Kidney epithelial cell (primary cell): Measurements from ENCODE around the gene MRPL20. TPM values are rescaled to one million over a fixed set of nuclear protein-coding genes. Genes with fewer than 3 reads are reported as not detected.
"Not testable (repeated sequence)": the region's sequence is repeated elsewhere in the genome, so short reads cannot be mapped to it uniquely, and the experiment has no call there.

Experiments
- DNase-seq: peaks from one replicate; pipeline ENCODE4 v3.0.0-alpha.2; 2010; ENCODE audit warnings: low read depth
- H3K27me3 ChIP-seq: 2 replicates; pipeline ENCODE4 v1.6.0; 2011; ENCODE audit warnings: low read length; ENCODE audit not compliant: control insufficient read depth, insufficient read depth
- H3K36me3 ChIP-seq: 2 replicates; pipeline ENCODE4 v1.5.1; 2011; ENCODE audit warnings: low read length; ENCODE audit not compliant: control insufficient read depth, insufficient read depth
- H3K4me3 ChIP-seq: 2 replicates; pipeline ENCODE4 v1.5.1; 2011; ENCODE audit warnings: low read depth, mild to moderate bottlenecking, control low read depth, low read length
- total RNA-seq: library from RNA; depleted of rRNA; stranded (reverse); fragments of >200 nt; gene quantifications from 2 replicates; pipeline ENCODE4 v1.2.3, GENCODE V29; 2015
- TF ChIP-seq, protein P1 (sequence below): IDR thresholded peaks from 2 replicates; pipeline ENCODE4 v1.5.1; 2011; ENCODE audit warnings: mild to moderate bottlenecking, moderate library complexity, low read length, control low read depth, inconsistent platforms; ENCODE audit not compliant: insufficient read depth, poor library complexity, severe bottlenecking

MRPL20 gene
- total RNA-seq, 1 donor from 2014 or later, result 159 TPM

DNA sequence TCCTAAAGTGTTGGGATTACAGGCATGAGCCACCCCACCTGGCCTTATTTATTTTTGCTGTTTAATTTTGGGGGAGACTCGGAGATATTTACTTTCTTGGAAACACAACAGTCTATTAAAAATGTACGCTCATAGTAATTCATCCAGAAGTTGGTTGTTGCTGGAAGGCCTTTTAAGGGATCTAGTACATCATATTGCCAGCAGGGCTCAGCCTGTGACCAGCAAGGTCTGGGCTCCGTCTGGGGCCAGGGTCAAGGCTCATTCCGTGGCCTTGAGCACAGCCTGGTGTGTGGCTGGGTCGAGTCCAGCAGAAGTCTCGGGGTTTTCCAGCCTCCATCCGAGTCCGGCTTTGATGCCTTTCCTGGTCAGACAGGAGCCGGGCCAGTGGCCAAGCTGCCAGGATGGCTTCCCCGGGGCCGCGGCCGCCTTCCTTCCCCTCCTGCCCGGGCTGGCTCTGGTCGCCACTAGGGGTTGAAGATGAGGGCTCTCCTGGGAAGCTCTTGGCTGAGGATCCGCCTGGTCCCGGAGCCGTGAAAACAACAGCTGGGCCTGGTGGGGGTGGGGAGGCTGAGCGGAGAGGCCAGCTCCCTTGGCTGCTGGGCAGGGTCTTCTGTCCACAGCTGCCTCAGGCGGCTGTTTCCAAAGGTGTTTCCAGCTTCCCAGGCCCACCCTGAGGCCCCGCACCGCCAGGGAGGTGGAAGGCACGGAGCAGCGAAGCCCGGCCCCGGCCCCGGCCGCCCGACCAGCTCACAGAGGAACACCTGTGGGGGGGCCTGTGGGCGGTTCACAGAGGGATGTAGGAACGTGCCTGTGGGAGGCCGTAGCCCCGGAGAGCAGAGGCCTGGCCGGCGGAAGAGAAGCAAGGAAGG, 23.3 kb upstream of the MRPL20 start:
- no peak for DNase-seq

DNA sequence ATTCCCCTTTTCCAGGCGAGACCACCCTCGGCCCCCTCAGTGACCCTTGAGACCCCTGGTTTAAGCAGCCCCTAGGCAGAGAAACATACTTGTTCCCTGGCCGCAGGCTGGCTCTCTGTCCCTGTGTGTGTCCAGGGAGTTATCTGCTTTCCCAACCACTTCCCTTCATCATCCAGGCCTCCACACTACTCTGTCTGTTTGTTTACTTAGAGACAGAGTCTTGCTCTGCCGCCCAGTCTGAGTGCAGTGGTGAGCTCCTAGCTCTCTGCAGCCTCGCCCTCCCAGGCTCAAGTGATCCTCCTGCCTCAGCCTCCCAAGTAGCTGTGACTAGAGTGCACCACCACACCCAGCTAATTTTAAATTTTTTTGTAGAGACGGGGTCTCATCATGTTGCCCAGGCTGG, 22.6 kb upstream of the MRPL20 start:
- Histone ChIP-seq H3K4me3 (no peak overlapping the region), H3K27me3 (peaks cover 4% of the 10 kb centered on the region), H3K36me3 (no peaks in the 10 kb centered on the region)
- TF ChIP-seq, protein P1, sequence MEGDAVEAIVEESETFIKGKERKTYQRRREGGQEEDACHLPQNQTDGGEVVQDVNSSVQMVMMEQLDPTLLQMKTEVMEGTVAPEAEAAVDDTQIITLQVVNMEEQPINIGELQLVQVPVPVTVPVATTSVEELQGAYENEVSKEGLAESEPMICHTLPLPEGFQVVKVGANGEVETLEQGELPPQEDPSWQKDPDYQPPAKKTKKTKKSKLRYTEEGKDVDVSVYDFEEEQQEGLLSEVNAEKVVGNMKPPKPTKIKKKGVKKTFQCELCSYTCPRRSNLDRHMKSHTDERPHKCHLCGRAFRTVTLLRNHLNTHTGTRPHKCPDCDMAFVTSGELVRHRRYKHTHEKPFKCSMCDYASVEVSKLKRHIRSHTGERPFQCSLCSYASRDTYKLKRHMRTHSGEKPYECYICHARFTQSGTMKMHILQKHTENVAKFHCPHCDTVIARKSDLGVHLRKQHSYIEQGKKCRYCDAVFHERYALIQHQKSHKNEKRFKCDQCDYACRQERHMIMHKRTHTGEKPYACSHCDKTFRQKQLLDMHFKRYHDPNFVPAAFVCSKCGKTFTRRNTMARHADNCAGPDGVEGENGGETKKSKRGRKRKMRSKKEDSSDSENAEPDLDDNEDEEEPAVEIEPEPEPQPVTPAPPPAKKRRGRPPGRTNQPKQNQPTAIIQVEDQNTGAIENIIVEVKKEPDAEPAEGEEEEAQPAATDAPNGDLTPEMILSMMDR, result no peak
- no peak for DNase-seq

More for the DNA sequence above, 23.3 kb upstream of the MRPL20 start:
- Histone ChIP-seq H3K36me3 (no peaks in the 10 kb centered on the region), H3K27me3 (peaks cover 4% of the 10 kb centered on the region), H3K4me3 (no peak overlapping the region)
- TF ChIP-seq, protein P1, result no peak

DNA sequence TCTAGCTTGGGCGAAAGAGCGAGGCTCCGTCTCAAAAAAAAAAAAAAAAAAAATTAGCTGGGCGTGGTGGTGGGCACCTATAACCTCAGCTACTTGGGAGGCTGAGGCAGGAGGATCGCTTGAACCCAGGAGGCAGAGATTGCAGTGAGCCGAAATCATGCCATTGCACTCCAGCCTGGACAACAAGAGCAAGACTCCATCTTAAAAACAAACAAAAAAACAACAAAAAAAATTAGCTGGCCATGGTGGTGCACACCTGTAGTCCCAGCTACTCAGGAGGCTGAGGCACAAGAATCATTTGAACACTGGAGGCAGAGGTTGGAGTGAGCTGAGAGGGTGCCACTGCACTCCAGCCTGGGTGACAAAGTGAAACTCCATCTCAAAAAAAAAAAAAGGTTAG, 21.9 kb upstream of the MRPL20 start:
- not testable (repeated sequence) for H3K27me3 ChIP-seq, H3K36me3 ChIP-seq, DNase-seq, H3K4me3 ChIP-seq

DNA sequence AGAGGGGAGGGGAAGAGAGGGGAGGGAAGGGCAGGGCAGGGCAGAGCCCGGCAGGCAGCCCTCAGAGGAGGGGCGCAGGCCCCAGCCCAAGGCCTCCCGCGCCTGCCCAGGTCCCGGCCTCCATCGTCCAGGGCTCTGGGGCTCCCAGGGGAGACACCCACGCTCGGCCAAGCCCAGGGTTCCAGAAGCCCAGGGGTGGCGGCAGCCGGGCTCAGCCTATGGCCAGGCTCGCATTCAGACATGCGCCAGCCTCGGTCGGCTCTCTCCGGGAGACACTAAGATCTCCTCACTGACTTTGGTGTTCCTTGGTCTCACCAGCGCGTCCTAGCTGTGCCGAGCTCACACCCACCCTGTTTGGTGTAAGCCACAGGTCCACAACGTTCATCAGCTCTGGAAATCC, 21.1 kb upstream of the MRPL20 start:
- Histone ChIP-seq H3K27me3 (peaks cover 4% of the 10 kb centered on the region), H3K4me3 (no peak overlapping the region), H3K36me3 (no peaks in the 10 kb centered on the region)
- TF ChIP-seq, protein P1, result no peak
- DNase-seq, result no peak

DNA sequence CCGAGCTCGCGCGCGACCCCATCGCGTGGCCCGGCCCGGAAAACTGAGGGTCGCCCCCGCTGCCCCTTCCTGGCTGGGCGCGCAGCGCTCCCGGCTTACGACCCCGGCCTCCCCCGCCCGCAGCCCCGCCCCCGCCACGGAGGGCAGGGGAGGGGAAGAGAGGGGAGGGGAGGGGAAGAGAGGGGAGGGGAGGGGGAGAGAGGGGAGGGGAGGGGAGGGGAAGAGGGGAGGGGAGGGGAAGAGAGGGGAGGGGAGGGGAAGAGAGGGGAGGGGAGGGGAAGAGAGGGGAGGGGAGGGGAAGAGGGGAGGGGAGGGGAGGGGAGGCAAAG, 20.7 kb upstream of the MRPL20 start:
- Histone ChIP-seq H3K36me3 (no peaks in the 10 kb centered on the region), H3K27me3 (peaks cover 4% of the 10 kb centered on the region), H3K4me3 (peak overlapping the region; percentile 28)
- DNase-seq, result no peak
- TF ChIP-seq, protein P1, result no peak

DNA sequence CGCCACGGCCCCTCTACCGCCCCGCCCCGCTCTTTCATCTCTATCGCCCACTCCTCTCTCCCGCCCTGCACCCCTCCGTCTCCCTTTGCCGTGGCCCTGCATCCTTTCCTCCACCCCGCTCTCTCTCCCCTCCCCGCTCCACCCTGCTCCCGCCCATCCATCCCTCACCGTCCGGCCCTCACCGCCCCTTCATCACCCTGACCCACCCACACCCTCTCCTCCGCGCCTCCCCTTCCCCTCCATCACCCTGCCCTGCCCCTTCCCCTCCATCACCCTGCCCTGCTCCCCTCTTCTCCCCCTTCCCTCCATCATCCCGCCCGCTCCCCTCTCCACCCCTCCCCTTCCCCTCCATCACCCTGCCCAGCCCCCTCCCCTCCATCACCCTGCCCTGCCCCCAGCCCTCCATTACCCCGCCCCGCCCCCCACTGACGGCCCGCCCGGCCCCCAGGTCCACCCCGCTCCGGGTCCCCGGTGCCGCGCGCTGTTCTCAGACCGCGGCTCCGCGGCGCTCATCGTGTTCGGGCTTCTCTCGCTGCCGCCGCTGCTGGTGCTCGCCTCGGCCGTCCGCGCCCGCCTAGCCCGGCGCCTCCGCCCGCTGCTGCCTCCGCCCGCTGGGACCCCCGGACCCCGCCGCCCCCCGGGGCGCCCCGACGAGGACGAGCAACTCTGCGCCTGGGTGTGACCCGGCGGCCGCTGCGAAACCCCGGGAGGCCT, 20.2 kb upstream of the MRPL20 start:
- TF ChIP-seq, protein P1, result no peak
- DNase-seq, result no peak
- peak overlapping the region; percentile 28 for H3K4me3 ChIP-seq

More for the DNA sequence above, 20.2 kb upstream of the MRPL20 start:
- Histone ChIP-seq H3K36me3 (no peaks in the 10 kb centered on the region), H3K27me3 (peaks cover 4% of the 10 kb centered on the region)
